Muscle layer of colon (tissue), 2 donors: Measurements from ENCODE around the gene PIP4K2C.
"Not testable (repeated sequence)": the region's sequence is repeated elsewhere in the genome, so short reads cannot be mapped to it uniquely, and the experiment has no call there.

Experiments used
- H3K27ac ChIP-seq: one replicate; pipeline ENCODE4 v1.7.0; 2013; ENCODE audit warnings: low read depth, mild to moderate bottlenecking, low read length, moderate library complexity
- H3K27me3 ChIP-seq, 2 donors: one replicate each; pipeline ENCODE4 v1.7.0; 2013; ENCODE audit warnings: low read length in 2 of 2, mild to moderate bottlenecking in 2 of 2; ENCODE audit not compliant: insufficient read depth in 2 of 2, control insufficient read depth in 1 of 2
- H3K36me3 ChIP-seq: one replicate; pipeline ENCODE4 v1.7.0; 2013; ENCODE audit warnings: mild to moderate bottlenecking, low read length; ENCODE audit not compliant: insufficient read depth
- H3K4me1 ChIP-seq: one replicate; pipeline ENCODE4 v1.7.0; 2013; ENCODE audit warnings: mild to moderate bottlenecking, low read length; ENCODE audit not compliant: insufficient read depth
- H3K4me3 ChIP-seq, 2 donors: one replicate each; pipeline ENCODE4 v1.7.0; 2013; ENCODE audit warnings: low read length in 2 of 2, low read depth in 1 of 2, mild to moderate bottlenecking in 1 of 2, moderate library complexity in 1 of 2
- H3K9ac ChIP-seq: one replicate; pipeline ENCODE4 v1.7.0; 2013; ENCODE audit warnings: low read length
- H3K9me3 ChIP-seq: one replicate; pipeline ENCODE4 v1.7.0; 2013; ENCODE audit warnings: mild to moderate bottlenecking, low read length
- donor health status: abdominal sarcoma.
- donor health status: Adenocarcinoma of cecum.

Gene PIP4K2C

GRCh38 chr12:57613427-57614109 is 22.6 kb downstream of the PIP4K2C start:
- Histone ChIP-seq H3K27me3 (no peaks in the 10 kb centered on the region), H3K27ac (peak overlapping the region; percentile 38), H3K4me3 (peak overlapping the region in 1 of 2 donors; percentile 29), H3K4me1 (peaks cover 47% of the 10 kb centered on the region), H3K9me3 (no peaks in the 10 kb centered on the region), H3K36me3 (peaks cover 51% of the 10 kb centered on the region), H3K9ac (no peak overlapping the region)

DNA sequence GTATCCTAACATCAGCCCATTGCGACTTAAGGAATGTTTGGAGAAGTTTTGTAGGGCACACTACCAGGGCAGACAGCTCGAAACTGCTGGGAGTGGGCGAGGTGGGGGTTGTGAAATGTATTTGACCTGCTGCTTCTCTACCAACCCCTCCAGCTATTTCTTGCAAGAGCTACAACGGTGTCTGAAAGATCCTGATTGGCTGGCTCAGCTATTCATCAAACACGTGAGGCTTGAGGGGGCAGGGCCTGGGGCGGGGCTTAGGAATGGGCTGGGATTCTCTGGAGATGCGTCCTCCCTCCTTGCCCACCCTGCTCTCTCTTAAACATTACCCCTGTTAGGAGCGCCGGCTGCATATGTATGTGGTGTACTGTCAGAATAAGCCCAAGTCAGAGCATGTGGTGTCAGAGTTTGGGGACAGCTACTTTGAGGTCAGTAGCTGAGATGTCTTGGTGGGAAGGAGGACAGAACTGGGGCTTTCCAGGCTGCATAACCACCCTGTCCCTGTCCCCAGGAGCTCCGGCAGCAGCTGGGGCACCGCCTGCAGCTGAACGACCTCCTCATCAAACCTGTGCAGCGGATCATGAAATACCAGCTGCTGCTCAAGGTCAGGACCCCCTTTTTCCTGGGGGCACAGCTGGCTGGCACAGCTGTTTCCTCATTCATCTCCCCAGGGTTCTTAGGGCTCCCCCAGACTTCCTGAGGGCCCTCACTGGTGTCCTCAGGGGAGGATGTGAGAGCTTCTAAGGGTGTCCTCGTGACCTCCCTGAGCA is 23.4 kb downstream of the PIP4K2C start:
- Histone ChIP-seq H3K27me3 (no peaks in the 10 kb centered on the region), H3K36me3 (peaks cover 43% of the 10 kb centered on the region), H3K4me1 (peaks cover 42% of the 10 kb centered on the region), H3K9ac (no peak overlapping the region), H3K27ac (peak overlapping the region; percentile 38), H3K9me3 (no peaks in the 10 kb centered on the region), H3K4me3 (peak overlapping the region in 1 of 2 donors; percentile 29)

DNA sequence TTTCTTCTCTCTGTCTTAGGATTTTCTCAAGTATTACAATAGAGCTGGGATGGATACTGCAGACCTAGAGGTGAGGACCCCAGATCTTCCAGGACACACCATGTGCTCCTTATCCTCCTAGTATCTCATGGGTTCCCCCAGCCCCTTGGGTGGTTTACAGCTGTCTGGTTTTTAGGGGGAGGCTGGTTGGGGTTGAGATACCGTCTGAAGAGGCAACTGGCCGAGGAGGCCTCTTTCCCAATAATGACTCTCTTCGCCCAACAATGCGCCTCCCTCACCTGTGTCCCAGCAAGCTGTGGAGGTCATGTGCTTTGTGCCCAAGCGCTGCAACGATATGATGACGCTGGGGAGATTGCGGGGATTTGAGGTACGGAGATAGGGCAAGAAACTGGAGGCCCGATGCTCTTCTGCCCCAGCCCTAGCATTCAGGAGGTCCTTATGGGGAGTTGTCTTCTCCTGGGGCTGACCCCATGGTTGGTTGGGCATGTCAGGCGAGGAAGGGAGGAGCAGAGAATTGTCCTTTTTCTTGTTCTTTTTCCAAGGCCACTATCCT is 24.0 kb downstream of the PIP4K2C start:
- Histone ChIP-seq H3K36me3 (peaks cover 43% of the 10 kb centered on the region), H3K27me3 (no peaks in the 10 kb centered on the region), H3K4me1 (peaks cover 39% of the 10 kb centered on the region), H3K27ac (no peak overlapping the region), H3K9me3 (no peaks in the 10 kb centered on the region), H3K9ac (no peak overlapping the region), H3K4me3 (no peak overlapping the region)

DNA sequence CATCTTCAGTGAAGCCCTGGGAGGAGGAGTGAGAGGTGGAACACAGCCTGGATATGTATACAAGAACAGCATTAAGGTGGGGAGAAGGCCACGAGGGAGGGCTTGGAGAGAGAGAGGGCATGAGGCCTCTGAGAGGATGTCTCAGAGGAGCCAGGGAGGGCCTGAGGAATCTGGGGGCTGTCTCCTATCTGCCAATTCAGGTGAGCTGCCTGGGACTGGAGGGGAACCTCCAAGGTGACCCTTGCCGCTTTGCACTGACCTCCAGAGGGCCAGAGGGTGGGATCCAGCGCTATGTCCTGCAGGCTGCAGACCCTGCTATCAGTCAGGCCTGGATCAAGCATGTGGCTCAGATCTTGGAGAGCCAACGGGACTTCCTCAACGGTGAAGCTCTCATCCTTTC is 24.6 kb downstream of the PIP4K2C start:
- H3K27ac ChIP-seq, result no peak overlapping the region
- no peak overlapping the region for H3K9ac ChIP-seq
- peaks cover 43% of the 10 kb centered on the region for H3K36me3 ChIP-seq
- H3K4me1 ChIP-seq, result peaks cover 39% of the 10 kb centered on the region
- no peak overlapping the region for H3K4me3 ChIP-seq
- no peaks in the 10 kb centered on the region for H3K9me3 ChIP-seq
- H3K27me3 ChIP-seq, result peaks cover 0 to 5% of the 10 kb centered on the region in 2 donors

DNA sequence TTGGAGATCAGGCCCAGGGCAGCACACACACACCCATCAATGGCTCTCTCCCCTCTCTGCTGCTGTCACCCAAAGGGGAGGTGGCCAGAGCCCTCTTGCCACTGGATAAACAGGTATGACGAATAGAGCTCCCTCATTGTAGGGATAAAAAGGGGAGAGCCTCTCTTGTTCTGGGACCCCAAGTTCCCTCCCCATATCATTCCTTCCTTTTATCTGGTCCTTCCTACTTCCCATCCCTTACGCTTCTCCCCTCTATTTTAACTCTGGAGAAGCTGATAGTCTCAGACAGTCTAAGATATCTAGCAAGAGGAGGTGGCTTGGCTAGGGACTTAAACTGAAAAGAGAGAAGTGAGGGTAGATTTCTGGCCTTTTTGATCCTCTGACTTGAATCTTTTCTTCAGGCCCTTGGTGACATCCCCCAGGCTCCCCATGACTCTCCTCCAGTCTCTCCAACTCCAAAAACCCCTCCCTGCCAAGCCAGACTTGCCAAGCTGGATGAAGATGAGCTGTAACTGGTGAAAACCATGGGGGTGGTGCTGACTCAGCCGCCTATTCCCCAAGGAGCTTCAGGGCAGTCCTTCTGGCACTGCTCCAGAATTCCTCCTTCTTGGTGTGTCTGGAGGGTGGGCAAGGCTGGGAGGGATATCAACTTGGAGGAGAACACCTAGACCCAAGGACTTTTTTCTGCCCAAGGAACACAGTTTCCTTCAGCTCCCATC is 25.6 kb downstream of the PIP4K2C start:
- no peak overlapping the region for H3K27ac ChIP-seq
- H3K27me3 ChIP-seq, result peaks cover 0 to 12% of the 10 kb centered on the region in 2 donors
- no peak overlapping the region for H3K9ac ChIP-seq
- peaks cover 47% of the 10 kb centered on the region for H3K4me1 ChIP-seq
- no peak overlapping the region for H3K4me3 ChIP-seq
- H3K36me3 ChIP-seq, result peaks cover 43% of the 10 kb centered on the region
- no peaks in the 10 kb centered on the region for H3K9me3 ChIP-seq

DNA sequence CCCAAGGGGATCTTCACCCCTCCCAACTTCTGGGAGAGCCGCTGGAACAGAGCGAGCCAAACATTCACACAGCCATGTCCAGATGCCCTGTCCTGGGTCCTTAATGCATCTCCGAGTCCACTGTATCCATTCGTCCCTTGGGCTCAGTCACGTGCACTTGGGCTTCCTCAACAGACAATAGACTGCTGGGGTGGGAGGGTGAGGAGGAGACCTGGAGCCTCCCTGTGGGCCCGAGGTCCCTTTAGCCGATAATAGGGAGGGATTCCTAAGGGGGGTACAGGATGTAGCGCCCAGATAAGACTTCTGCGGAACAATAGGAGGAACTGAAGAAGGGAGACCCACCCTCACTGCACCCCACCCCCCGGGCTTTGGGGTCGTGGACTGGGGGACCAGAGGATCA is 26.9 kb downstream of the PIP4K2C start:
- H3K4me3 ChIP-seq, result no peak overlapping the region
- no peak overlapping the region for H3K9ac ChIP-seq
- no peak overlapping the region for H3K27ac ChIP-seq
- H3K4me1 ChIP-seq, result peaks cover 49% of the 10 kb centered on the region
- peaks cover 41% of the 10 kb centered on the region for H3K36me3 ChIP-seq
- no peaks in the 10 kb centered on the region for H3K9me3 ChIP-seq
- peaks cover 10 to 16% of the 10 kb centered on the region in 2 donors for H3K27me3 ChIP-seq

DNA sequence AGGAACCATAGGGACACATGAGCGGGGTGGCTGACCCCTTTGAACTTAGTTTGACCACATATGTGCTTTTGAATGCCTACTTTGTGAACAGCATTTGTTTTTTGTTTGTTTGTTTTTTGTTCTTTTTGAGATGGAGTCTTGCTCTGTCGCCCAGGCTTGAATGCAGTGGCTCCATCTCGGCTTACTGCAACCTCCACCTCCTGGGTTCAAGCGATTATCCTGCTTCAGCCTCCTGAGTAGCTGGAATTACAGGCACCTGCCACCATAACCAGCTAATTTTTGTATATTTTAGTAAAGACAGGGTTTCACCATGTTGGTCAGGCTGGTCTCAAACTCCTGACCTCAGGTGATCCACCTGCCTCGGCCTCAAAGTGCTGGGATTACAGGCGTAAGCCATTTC is 27.4 kb downstream of the PIP4K2C start:
- peaks cover 11 to 21% of the 10 kb centered on the region in 2 donors for H3K27me3 ChIP-seq
- not testable (repeated sequence) for H3K9me3 ChIP-seq, H3K27ac ChIP-seq, H3K4me3 ChIP-seq, H3K9ac ChIP-seq
- peaks cover 38% of the 10 kb centered on the region for H3K36me3 ChIP-seq
- H3K4me1 ChIP-seq, result peaks cover 44% of the 10 kb centered on the region

- Histone ChIP-seq H3K36me3 (peaks cover 37% of the 10 kb centered on the region), H3K4me1 (peaks cover 38% of the 10 kb centered on the region), H3K27me3 (peaks cover 11 to 21% of the 10 kb centered on the region in 2 donors), H3K27ac (no peak overlapping the region), H3K4me3 (no peak overlapping the region), H3K9ac (no peak overlapping the region), H3K9me3 (no peaks in the 10 kb centered on the region)
Observed at GRCh38 chr12:57618966-57619433, 28.0 kb downstream of the PIP4K2C start.

GRCh38 chr12:57619434-57620244 is 28.6 kb downstream of the PIP4K2C start:
- peaks cover 32% of the 10 kb centered on the region for H3K4me1 ChIP-seq
- H3K27ac ChIP-seq, result no peak overlapping the region
- peaks cover 33% of the 10 kb centered on the region for H3K36me3 ChIP-seq
- H3K9me3 ChIP-seq, result no peaks in the 10 kb centered on the region
- no peak overlapping the region for H3K4me3 ChIP-seq
- peaks cover 11 to 21% of the 10 kb centered on the region in 2 donors for H3K27me3 ChIP-seq
- H3K9ac ChIP-seq, result no peak overlapping the region

- Histone ChIP-seq H3K4me3 (no peak overlapping the region), H3K4me1 (peaks cover 24% of the 10 kb centered on the region), H3K27ac (no peak overlapping the region), H3K9me3 (no peaks in the 10 kb centered on the region), H3K9ac (no peak overlapping the region), H3K36me3 (peaks cover 33% of the 10 kb centered on the region), H3K27me3 (peaks cover 11 to 21% of the 10 kb centered on the region in 2 donors)
Observed at GRCh38 chr12:57620245-57620935, 29.4 kb downstream of the PIP4K2C start.
